ENCODE measurements around the gene GARRE1. TPM values are rescaled to one million over a fixed set of nuclear protein-coding genes. Genes with fewer than 3 reads are reported as not detected.

GARRE1 gene
- polyA plus RNA-seq, 3 donors: 1.1 to 6.2 (median 2.1) TPM

DNA sequence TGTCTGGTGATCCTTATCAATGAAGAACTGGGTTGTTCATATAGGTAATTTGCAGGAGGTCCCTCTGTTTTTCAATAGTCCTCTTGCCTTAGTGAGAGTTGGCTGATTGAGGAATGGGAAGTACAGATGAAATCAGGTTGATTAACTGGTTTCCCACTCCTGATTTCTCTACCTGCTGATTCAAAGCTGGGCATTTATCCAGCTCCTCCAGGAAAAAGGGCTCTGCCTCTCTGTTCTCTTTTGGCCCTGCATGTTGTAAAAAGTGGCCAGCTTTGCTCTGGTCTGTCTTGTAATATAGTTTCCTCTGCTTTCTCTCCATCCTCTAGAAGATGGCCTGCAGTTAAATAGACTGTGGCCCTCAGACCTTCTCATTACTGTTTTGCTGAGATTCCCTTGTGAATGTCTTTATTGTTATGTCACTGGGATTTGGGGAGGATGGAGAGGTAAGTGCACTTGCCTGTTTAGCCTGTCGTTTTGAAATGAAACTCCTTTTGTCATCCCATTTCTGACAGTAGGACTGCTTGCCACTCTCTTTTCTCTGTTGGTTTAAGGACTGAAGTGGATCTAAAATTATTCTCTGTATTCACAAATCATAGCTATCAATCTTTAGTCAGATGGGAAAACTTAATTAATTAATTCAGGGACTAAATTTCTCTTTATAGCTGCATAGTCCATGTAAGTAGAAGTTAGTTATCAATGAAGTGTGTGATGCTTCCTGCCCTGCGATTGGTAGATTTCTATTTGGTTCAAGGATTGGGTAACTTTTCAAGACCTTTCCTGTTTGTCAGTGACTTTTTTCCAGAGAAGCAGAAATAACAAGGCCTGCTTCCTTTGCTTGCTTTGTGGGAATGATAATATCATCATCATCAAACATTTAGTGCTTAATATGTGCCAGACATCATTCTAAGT lies 28.5 kb downstream of the GARRE1 start:
- peaks cover 6% of the 10 kb centered on the region for H4K20me1 ChIP-seq (ENCODE audit: insufficient read depth, low read length)
- peaks cover 11 to 20% (median 18%) of the 10 kb centered on the region in 3 donors for H3K27me3 Mint-ChIP-seq (ENCODE audit: low read depth in 3 of 3)
- no peak for TF ChIP-seq CTCF (IDR thresholded peaks at IDR 0.05)
- 80% methylated on average over 1 of the region's 2 CpGs for WGBS (ENCODE audit: insufficient coverage)
- no peak overlapping the region for H3K4me3 ChIP-seq (replicated peaks in 1 of 3; ENCODE audit: low read depth in 2 of 3, low read length in 3 of 3)
- no peak overlapping the region for H3K4me2 ChIP-seq (replicated peaks; ENCODE audit: extremely low read depth, low read length, poor library complexity, severe bottlenecking)
- no peaks in the 10 kb centered on the region for H3K79me2 ChIP-seq (ENCODE audit: insufficient read depth, low read length)
- no peaks in the 10 kb centered on the region for H3K36me3 Mint-ChIP-seq
- no peak overlapping the region for H2AFZ ChIP-seq (ENCODE audit: insufficient read depth, low read depth, low read length, poor library complexity, severe bottlenecking)
- no peak overlapping the region for H3K27ac ChIP-seq (ENCODE audit: low read depth in 1 of 2, low read length in 2 of 2)
- H3K4me1 ChIP-seq (ENCODE audit: control insufficient read depth in 1 of 2, insufficient read depth in 2 of 2, low read length in 2 of 2): no peaks in the 10 kb centered on the region
- no peak for DNase-seq
- H3K36me3 ChIP-seq (replicated peaks in 1 of 2; ENCODE audit: control insufficient read depth in 1 of 2, insufficient read depth in 2 of 2, low read length in 2 of 2): no peaks in the 10 kb centered on the region
- H3K9me3 ChIP-seq (replicated peaks in 1 of 2; ENCODE audit: control insufficient read depth in 1 of 2, insufficient read depth in 1 of 2, low read length in 2 of 2): no peaks in the 10 kb centered on the region
- peaks cover 0 to 8% (median 2%) of the 10 kb centered on the region in 7 donors for H3K9me3 Mint-ChIP-seq
- H3K4me1 Mint-ChIP-seq: no peaks in the 10 kb centered on the region
- no peaks in the 10 kb centered on the region for H3K27me3 ChIP-seq (ENCODE audit: control insufficient read depth in 2 of 2, insufficient read depth in 2 of 2, low read length in 2 of 2)
- intact Hi-C loops (cut with micrococcal nuclease): no loop called here
- no peak overlapping the region for H3K4me3 Mint-ChIP-seq
- no peak overlapping the region for H3K9ac ChIP-seq (ENCODE audit: insufficient read depth, low read length, poor library complexity, severe bottlenecking)
- no peak overlapping the region for H3K27ac Mint-ChIP-seq

- Mint-ChIP-seq H3K4me1 (no peaks in the 10 kb centered on the region), H3K9me3 (peaks cover 0 to 8% (median 2%) of the 10 kb centered on the region in 7 donors), H3K27me3 (ENCODE audit: low read depth in 3 of 3) (peaks cover 9 to 14% (median 13%) of the 10 kb centered on the region in 3 donors), H3K4me3 (no peak overlapping the region), H3K27ac (no peak overlapping the region), H3K36me3 (no peaks in the 10 kb centered on the region)
- Histone ChIP-seq H4K20me1 (ENCODE audit: insufficient read depth, low read length) (peaks cover 6% of the 10 kb centered on the region), H3K27me3 (ENCODE audit: control insufficient read depth in 2 of 2, insufficient read depth in 2 of 2, low read length in 2 of 2) (no peaks in the 10 kb centered on the region), H3K79me2 (ENCODE audit: insufficient read depth, low read length) (no peaks in the 10 kb centered on the region), H3K9ac (ENCODE audit: insufficient read depth, low read length, poor library complexity, severe bottlenecking) (no peak overlapping the region), H3K36me3 (replicated peaks in 1 of 2; ENCODE audit: control insufficient read depth in 1 of 2, insufficient read depth in 2 of 2, low read length in 2 of 2) (no peaks in the 10 kb centered on the region), H3K4me1 (ENCODE audit: control insufficient read depth in 1 of 2, insufficient read depth in 2 of 2, low read length in 2 of 2) (no peaks in the 10 kb centered on the region), H3K9me3 (replicated peaks in 1 of 2; ENCODE audit: control insufficient read depth in 1 of 2, insufficient read depth in 1 of 2, low read length in 2 of 2) (no peaks in the 10 kb centered on the region), H3K4me2 (replicated peaks; ENCODE audit: extremely low read depth, low read length, poor library complexity, severe bottlenecking) (no peak overlapping the region), H2AFZ (ENCODE audit: insufficient read depth, low read depth, low read length, poor library complexity, severe bottlenecking) (no peak overlapping the region), H3K4me3 (replicated peaks in 1 of 3; ENCODE audit: low read depth in 2 of 3, low read length in 3 of 3) (no peak overlapping the region), H3K27ac (ENCODE audit: low read depth in 1 of 2, low read length in 2 of 2) (no peak overlapping the region)
- intact Hi-C loops (cut with micrococcal nuclease): no loop called here
- no peak for DNase-seq
- no peak for TF ChIP-seq CTCF (IDR thresholded peaks at IDR 0.05)
- no CpG with 5 or more reads among the region's 2 CpGs for WGBS (ENCODE audit: insufficient coverage)
Observed at GRCh38 chr19:34284505-34284904, 30.2 kb downstream of the GARRE1 start.
